GM12892 (cell line): ENCODE data around the gene TMEM51.

Experiments used
- POLR2A ChIP-seq: IDR thresholded peaks from 2 replicates; pipeline ENCODE4 v1.6.1; 2011; ENCODE audit warnings: low read depth, low read length, control low read depth
- POLR2AphosphoS5 ChIP-seq: IDR thresholded peaks from 2 replicates; pipeline ENCODE4 v1.6.1; 2011; ENCODE audit warnings: low read depth, low read length, control low read depth

DNA sequence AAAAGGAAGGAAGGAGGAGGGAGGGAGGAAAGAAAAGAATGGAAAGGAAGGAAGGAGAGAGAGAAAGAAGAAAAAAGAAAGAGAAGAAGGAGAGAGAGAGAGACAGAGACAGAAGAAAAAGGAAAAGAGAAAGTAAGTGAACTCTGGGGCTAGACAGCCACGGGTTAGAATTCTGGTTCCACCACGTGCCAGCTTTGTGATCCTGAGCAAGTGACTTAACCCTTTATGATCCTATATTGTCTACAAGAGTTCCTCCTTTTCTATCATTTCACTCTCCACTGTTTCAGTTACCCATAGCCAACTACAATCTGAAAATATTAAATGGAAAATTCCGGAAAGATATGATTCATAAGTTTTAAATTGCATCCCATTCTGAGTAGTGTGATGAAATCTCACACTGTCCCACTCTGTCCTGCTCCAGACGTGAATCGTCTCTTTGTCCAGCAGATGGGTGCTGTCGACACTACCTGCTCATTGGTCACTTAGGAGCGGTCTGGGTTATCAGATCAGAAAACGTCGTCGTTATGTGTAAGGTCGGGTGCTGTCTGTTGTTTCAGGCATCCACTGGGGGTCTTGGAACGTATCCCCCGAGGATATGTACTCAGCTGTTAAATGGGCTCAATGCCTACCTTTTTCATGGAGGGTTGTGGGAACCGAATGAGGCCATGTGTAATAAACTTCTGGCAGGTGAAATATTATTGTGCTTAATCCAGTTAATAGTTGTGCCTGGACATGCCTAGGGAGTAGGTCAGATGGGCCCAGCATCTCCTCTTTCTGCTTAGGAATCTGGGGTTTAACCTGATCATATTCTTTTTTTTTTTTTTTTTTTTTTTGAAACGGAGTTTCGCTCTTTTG is 19.1 kb downstream of the TMEM51 start:
- TF ChIP-seq POLR2AphosphoS5 = no peak
- no peak for TF ChIP-seq POLR2A
